ENCODE measurements around the gene PRDX6. TPM values are rescaled to one million over a fixed set of nuclear protein-coding genes. Genes with fewer than 3 reads are reported as not detected.

The PRDX6 gene
- total RNA-seq, 4 donors from 2014 or later: 332 to 411 (median 384) TPM

- no CpG with 5 or more reads among the region's 1 CpG for WGBS, 2 donors (ENCODE audit: low coverage in 1 of 2)
- peaks cover 33 to 70% of the 10 kb centered on the region in 2 donors for H3K36me3 ChIP-seq
These were observed 4.1 kb downstream of the PRDX6 start for GRCh38 chr1:173481195-173481772.

DNA sequence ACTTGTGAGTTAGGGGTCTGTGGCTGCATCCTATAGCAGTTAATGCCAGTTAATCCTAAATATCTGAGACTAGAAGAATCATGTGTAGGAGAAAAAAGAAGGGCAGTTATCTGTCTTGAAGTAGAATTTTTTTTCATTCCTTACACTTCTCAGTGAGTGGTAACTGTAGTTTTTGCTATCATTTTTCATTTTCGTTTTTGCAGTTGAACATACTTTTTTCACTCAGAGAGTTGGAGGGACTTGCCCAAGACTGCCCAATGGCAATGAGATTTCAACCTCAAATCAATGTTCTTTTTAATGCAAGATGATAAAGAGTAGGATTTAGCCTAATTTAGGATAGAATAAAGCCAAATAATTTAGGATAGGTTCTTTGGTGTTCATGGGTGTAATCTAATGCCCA lies 5.5 kb downstream of the PRDX6 start:
- no peak overlapping the region for H3K4me3 ChIP-seq
- TF ChIP-seq POLR2AphosphoS5 (IDR thresholded peaks at IDR 0.05) (no peak), EP300 (IDR thresholded peaks at IDR 0.05) (no peak), POLR2A (IDR thresholded peaks at IDR 0.05) (no peak)
- TF ChIP-seq, protein P1, sequence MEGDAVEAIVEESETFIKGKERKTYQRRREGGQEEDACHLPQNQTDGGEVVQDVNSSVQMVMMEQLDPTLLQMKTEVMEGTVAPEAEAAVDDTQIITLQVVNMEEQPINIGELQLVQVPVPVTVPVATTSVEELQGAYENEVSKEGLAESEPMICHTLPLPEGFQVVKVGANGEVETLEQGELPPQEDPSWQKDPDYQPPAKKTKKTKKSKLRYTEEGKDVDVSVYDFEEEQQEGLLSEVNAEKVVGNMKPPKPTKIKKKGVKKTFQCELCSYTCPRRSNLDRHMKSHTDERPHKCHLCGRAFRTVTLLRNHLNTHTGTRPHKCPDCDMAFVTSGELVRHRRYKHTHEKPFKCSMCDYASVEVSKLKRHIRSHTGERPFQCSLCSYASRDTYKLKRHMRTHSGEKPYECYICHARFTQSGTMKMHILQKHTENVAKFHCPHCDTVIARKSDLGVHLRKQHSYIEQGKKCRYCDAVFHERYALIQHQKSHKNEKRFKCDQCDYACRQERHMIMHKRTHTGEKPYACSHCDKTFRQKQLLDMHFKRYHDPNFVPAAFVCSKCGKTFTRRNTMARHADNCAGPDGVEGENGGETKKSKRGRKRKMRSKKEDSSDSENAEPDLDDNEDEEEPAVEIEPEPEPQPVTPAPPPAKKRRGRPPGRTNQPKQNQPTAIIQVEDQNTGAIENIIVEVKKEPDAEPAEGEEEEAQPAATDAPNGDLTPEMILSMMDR (IDR thresholded peaks at IDR 0.05): no peak
- WGBS, 2 donors (ENCODE audit: low coverage in 1 of 2): 72 to 80% methylated on average over 1 of the region's 1 CpG
- H3K27ac ChIP-seq: no peak overlapping the region
- H3K4me1 ChIP-seq: peaks cover 5 to 50% (median 17%) of the 10 kb centered on the region in 3 donors
- no peak for ATAC-seq
- H3K27me3 ChIP-seq: no peaks in the 10 kb centered on the region
- H3K9me3 ChIP-seq: no peaks in the 10 kb centered on the region
- peaks cover 44 to 84% of the 10 kb centered on the region in 2 donors for H3K36me3 ChIP-seq

More at GRCh38 chr1:173481195-173481772, 4.1 kb downstream of the PRDX6 start:
- Histone ChIP-seq H3K9me3 (no peaks in the 10 kb centered on the region), H3K27me3 (no peaks in the 10 kb centered on the region), H3K4me1 (peaks cover 5 to 50% (median 17%) of the 10 kb centered on the region in 3 donors), H3K4me3 (peak overlapping the region in 1 of 2 donors; percentile 93), H3K27ac (no peak overlapping the region)
- TF ChIP-seq POLR2AphosphoS5 (IDR thresholded peaks at IDR 0.05) (no peak), EP300 (IDR thresholded peaks at IDR 0.05) (no peak), POLR2A (IDR thresholded peaks at IDR 0.05) (no peak)
- TF ChIP-seq, protein P1 (IDR thresholded peaks at IDR 0.05): no peak
- no peak for ATAC-seq

DNA sequence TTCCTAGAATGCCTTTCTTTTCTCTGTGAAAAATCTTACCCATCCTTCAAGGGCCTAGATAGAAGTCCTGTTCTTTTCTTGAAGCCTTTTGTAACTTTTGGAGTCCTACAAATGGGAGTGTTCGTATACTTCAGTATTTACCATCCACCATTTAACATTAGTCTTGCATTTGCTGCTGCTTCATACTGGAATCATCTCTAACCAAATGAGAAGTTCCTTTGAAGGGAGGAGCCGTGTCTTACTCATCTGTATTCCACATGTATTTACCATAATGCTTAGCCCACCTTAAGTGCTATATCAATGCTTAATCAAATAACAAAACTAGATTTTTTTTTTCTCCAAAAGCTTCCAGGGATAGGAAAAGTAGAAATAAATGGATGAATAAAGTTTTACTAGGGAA lies 7.1 kb downstream of the PRDX6 start:
- Histone ChIP-seq H3K9me3 (no peaks in the 10 kb centered on the region), H3K4me3 (no peak overlapping the region), H3K27ac (no peak overlapping the region), H3K4me1 (peaks cover 0 to 38% (median 9%) of the 10 kb centered on the region in 3 donors), H3K27me3 (no peaks in the 10 kb centered on the region), H3K36me3 (peaks cover 46 to 100% of the 10 kb centered on the region in 2 donors)
- 78% methylated on average over 2 of the region's 2 CpGs; no CpG with 5 or more reads in 1 of the 2 donors for WGBS, 2 donors (ENCODE audit: low coverage in 1 of 2)
- no peak for ATAC-seq
- no peak for TF ChIP-seq EP300 (IDR thresholded peaks at IDR 0.05)
- TF ChIP-seq POLR2AphosphoS5 (IDR thresholded peaks at IDR 0.05): no peak
- TF ChIP-seq, protein P1 (IDR thresholded peaks at IDR 0.05): no peak
- TF ChIP-seq POLR2A (IDR thresholded peaks at IDR 0.05): no peak

DNA sequence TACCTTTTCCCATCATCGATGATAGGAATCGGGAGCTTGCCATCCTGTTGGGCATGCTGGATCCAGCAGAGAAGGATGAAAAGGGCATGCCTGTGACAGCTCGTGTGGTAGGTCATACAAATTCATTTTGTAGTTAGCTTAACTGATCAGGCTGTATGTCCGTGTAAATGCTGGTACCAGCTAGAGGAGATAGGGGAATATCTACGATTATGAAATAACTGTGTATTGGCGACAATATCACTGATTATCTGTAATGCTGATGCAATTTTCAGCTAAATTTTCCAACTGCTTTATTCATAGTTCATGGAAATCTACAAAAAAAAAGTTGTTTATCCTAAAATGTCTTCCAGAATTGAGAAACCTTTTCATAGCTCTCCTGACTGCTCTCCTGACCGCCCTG lies 8.3 kb downstream of the PRDX6 start:
- no peaks in the 10 kb centered on the region for H3K9me3 ChIP-seq
- 87 to 90% methylated on average over 7 of the region's 7 CpGs for WGBS, 2 donors (ENCODE audit: low coverage in 1 of 2)
- no peaks in the 10 kb centered on the region for H3K27me3 ChIP-seq
- no peak overlapping the region for H3K27ac ChIP-seq
- H3K36me3 ChIP-seq: peaks cover 43 to 97% of the 10 kb centered on the region in 2 donors
- ATAC-seq: no peak
- TF ChIP-seq POLR2AphosphoS5 (IDR thresholded peaks at IDR 0.05) (no peak), EP300 (IDR thresholded peaks at IDR 0.05) (no peak), POLR2A (IDR thresholded peaks at IDR 0.05) (no peak)
- TF ChIP-seq, protein P1 (IDR thresholded peaks at IDR 0.05): no peak
- no peak overlapping the region for H3K4me3 ChIP-seq
- peaks cover 0 to 27% (median 3%) of the 10 kb centered on the region in 3 donors for H3K4me1 ChIP-seq

GRCh38 chr1:173488001-173488400 lies 10.9 kb downstream of the PRDX6 start:
- H3K4me1 ChIP-seq: peaks cover 0 to under 1% (median 0%) of the 10 kb centered on the region in 3 donors
- no peaks in the 10 kb centered on the region for H3K27me3 ChIP-seq
- no peak overlapping the region for H3K4me3 ChIP-seq
- no peak for ATAC-seq
- no peak overlapping the region for H3K27ac ChIP-seq
- no peaks in the 10 kb centered on the region for H3K9me3 ChIP-seq
- 75 to 82% methylated on average over 1 to 2 of the region's 2 CpGs for WGBS, 2 donors (ENCODE audit: low coverage in 1 of 2)
- no peak for TF ChIP-seq POLR2A (IDR thresholded peaks at IDR 0.05)
- no peak for TF ChIP-seq POLR2AphosphoS5 (IDR thresholded peaks at IDR 0.05)
- TF ChIP-seq, protein P1 (IDR thresholded peaks at IDR 0.05): no peak
- TF ChIP-seq EP300 (IDR thresholded peaks at IDR 0.05): no peak
- H3K36me3 ChIP-seq: peaks cover 30 to 75% of the 10 kb centered on the region in 2 donors
